NB4 (cell line): Measurements from ENCODE around the gene HLF.

Source experiments
- CTCF ChIP-seq: IDR thresholded peaks from one replicate; pipeline ENCODE4 v1.5.1; 2012; ENCODE audit warnings: low read depth, low read length
- MYC ChIP-seq: IDR thresholded peaks from 2 replicates; pipeline ENCODE4 v1.6.1; 2011; ENCODE audit warnings: low read depth, low read length
- POLR2A ChIP-seq: IDR thresholded peaks from 2 replicates; pipeline ENCODE4 v1.6.1; 2011; ENCODE audit warnings: mild to moderate bottlenecking; ENCODE audit not compliant: insufficient read length; ENCODE audit errors: extremely low read depth
- TF ChIP-seq, protein P1 (sequence below): IDR thresholded peaks from 2 replicates; pipeline ENCODE4 v1.6.1; 2011; ENCODE audit warnings: low read depth, low read length

DNA sequence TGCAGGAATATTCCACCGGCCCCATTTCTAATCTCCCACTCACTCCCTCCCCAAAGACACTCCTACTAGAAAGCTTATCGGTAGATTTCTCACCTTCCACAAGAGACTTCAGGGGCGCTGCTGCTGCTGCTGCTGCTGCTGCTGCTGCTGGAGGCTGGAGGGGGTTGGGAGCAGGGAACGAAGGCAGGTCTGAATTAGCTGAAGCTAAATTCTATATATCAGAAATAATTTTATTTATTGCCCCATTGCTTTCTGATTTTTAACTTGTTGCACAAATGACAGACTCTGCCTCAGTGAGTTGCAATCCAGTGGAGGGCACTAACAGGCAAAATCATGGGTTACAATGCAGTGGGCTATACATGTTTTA lies 25.8 kb upstream of the HLF start:
- no peak for TF ChIP-seq CTCF
- TF ChIP-seq, protein P1, sequence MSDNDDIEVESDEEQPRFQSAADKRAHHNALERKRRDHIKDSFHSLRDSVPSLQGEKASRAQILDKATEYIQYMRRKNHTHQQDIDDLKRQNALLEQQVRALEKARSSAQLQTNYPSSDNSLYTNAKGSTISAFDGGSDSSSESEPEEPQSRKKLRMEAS: no peak
- TF ChIP-seq POLR2A: no peak
- TF ChIP-seq MYC: no peak
